DMS114 treated with DMSO at 0.1 percent for 48 hours (cell line): ENCODE results near the gene C16orf90.

ENCODE experiments used
- DNase-seq: peaks from one replicate; lab custom pipeline; 2025; ENCODE audit not compliant: unreplicated experiment; lab: John Stamatoyannopoulos, UW

Gene C16orf90, protein sequence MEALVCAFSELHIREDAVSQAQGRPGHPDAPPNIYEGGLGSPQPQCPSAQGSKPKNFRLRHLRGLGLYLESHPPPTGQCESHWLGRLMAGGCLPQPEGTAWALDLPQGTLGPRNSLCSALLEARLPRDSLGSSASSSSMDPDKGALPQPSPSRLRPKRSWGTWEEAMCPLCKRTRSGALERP

DNA sequence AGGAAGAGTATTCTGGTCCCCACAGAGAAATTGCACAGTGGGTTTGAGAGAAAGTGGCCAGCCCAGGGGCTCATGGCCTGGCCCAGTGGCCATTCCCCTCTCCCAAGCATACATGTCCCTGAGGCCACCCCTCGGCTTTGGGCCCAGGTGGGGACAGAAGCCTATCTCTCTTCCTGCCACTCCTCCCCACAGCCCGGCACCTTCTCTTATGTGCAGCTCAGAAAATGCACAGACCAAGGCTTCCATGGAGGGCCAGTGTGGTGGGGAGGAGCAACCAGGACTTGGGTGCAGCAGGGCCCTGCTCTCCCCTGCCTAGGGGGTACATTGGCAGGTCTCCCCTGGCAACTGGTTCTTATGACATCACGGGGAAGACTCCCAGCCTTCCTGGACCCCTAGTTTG lies at the start of gene C16orf90:
TSS of gene C16orf90 (minus strand) at position 314 of the 400 bp plus-strand sequence. CDS start at position 246, 68 bp downstream.
- no peak for DNase-seq

DNA sequence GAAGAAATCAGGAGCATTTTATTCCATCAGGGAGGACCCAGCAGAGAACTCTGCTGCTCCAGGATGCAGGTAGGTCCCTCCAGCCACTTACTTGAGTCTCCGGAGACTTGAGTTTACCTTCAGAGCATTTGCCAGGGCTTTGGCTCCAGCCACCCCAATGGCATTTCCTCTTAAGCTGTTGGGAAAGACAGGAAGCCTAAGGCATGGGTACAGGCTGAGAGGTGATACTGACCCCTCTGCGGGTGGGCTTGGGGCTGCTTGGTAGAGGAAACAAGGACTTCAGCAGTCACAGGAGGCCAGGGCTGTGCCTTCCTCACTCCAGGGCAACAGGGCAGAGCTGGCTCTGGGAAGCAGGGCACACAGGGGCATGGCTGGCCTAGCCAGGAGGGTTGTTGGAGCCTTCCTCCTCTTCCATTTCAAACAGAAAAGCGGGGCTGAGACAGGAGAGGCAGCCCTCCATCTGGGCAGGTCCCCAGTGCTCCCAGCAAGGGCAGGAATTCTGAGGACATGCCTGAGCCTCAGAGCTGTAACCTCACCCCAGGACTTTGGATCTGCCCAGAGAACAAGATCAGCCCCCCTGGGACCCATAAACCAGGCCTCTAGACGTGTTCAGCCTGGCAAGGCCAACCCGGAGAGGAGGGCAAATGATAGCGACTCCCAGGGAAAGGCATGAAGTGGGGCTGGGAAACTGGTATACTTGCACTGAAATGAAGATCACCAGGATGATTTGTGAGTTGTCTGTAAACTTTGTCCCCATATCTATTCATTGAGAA lies 47.5 kb upstream of the C16orf90 start:
- no peak for DNase-seq

- DNase-seq, result no peak
Observed at GRCh38 chr16:3541527-3542155, 46.4 kb upstream of the C16orf90 start.

DNA sequence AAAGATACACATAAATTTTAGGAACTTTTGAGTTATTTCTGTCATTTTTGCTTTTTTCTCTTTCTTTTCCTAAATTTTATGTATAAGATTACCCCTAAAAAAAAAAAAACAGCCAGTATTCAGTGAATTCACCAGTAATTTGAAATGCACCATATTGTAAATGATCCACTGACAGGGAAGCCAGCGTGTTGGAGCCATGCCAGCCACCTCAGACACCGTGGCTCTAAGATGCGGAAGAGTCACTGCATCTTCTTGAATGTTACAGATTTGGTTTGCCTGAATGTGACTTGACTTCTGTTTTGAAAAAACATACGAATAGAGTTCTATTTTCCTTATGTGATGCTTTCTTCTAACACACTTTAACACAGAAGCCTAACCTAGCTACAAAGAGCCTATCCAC lies 42.9 kb upstream of the C16orf90 start:
- DNase-seq, result no peak

DNA sequence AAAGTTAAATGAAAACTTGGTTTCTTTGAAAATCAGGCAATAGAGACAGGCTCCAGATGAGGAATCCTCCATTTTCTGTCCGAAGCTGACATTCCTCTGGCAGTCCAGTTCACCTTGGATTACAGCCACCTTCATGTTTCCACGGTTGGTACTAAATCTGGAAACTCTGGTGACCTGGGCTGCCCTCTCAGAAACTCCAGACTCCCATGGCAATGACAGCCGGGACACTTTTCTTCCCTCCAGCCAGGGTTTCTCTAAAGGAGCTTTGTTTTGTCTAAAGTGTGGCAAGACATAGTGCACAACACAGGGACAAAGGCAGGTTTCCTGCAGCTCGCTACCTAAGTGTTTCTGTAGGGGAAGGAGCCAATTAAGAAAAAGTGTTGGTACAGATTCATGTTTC lies 41.6 kb upstream of the C16orf90 start:
- no peak for DNase-seq

DNA sequence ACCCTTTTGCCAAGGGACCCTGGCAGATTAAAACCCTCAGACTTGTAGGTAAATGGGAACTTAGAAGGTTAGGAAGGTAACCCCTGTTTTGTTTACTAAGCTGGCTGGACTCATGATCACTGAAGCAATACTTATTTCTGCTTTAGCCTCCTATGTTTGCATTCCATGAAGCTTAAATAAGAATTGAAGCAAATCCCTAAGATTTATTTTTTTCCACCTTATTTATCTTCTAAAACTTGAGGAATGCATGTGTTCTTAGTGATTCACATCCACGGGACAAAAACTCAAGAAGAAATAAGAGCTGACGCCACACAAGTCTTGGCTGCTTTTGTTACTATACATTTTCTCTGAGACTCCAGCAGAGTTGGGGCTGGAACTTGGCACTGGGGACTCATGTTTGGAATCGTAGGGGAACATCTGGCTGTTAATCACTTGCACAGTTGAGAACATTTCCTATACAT lies 41.0 kb upstream of the C16orf90 start:
- no peak for DNase-seq

GRCh38 chr16:3534126-3534525 lies 38.8 kb upstream of the C16orf90 start:
- no peak for DNase-seq

GRCh38 chr16:3532741-3533140 lies 37.5 kb upstream of the C16orf90 start:
- no peak for DNase-seq

DNA sequence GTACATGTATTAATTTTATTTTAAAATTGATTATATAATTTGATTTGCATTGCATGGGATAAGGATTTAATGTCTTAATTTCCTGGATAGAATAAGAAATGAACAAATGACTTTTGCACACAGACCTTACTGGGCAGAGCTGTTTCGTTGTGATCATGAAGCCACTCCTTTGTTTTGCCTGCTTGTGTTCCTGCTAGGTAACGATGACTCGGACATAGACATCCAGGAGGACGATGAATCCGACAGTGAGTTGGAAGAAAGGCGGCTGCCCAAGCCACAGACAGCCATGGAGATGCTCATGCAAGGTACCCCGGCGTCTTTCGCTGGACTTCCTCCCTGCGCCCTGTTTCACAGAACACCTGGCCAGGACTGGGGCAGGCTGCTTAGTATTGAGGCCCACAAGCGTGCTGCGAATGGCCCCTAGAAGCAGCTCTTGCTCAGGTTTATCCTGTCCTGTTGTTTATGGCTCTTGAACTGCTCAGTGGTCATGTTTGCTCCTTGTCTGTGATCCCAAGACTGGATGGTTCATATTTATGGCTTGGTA lies 35.2 kb upstream of the C16orf90 start:
- DNase-seq, result no peak

- DNase-seq, result no peak
Observed at GRCh38 chr16:3529175-3529574, 33.9 kb upstream of the C16orf90 start.

DNA sequence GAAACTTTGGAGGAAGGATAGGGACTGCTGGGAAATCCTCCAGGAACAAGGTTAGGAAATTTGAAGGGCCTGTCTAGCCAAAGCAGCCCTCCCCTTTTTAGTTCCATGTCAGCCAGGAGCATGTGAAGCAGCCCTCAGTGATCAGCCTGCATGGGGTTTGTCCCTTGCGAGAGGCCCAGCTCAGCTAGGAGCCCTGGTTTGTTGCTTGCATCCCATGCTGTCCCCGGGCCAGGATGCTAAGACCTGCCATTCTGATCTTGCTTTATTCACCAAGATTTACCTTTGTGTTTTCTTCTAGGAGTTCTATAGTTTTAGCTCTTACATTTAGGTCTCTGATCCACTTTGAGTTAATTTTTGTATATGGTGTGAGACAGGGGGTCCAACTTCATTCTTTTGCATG lies 33.1 kb upstream of the C16orf90 start:
- no peak for DNase-seq

DNA sequence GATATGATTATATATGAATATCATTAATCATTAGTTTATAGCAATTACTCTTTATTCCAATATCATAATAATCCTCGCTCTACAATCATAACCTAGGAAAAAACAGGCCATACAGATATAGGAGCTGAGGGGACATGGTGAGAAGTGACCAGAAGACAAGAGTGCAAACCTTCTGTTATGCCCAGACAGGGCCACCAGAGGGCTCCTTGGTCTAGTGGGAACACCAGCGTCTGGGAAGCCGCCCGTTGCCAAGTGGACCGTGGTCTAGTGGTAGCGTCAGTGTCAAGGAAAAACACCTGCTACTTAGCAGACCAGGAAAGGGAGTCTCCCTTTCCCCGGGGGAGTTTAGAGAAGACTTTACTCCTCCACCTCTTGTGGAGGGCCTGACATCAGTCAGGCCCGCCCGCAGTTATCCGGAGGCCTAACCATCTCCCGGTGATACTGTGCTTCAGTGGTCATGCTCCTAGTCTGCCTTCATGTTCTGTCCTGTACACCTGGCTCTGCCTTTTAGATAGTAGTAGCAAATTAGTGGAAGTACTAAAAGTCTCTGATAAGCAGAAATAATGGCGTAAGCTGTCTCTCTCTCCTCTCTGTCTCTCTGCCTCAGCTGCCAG lies 32.0 kb upstream of the C16orf90 start:
- DNase-seq, result peak; percentile 16

GRCh38 chr16:3525951-3526350 lies 30.7 kb upstream of the C16orf90 start:
- DNase-seq, result no peak

- no peak for DNase-seq
Observed at GRCh38 chr16:3523281-3523680, 28.0 kb upstream of the C16orf90 start.

- no peak for DNase-seq
Observed at GRCh38 chr16:3520841-3521240, 25.6 kb upstream of the C16orf90 start.

GRCh38 chr16:3520413-3520812 lies 25.1 kb upstream of the C16orf90 start:
- no peak for DNase-seq

DNA sequence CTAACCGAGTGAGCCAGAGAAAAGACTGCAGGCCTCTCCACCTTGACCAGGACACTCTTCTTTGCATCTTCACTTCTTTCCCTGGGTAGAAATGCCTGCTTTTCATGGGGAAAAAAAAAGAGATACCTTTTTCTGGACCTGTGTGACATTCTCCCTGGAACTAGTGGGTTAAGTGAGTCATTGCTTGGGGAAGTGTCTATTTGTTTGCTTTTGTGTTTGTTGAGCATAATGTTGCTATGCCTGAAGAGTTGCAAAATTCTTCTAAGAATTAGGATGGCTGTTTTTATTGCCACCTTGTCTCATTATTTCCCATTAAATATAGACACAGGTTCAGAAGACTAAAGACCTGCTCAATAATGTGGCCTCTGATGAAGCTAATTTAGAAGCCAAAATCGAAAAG lies 24.3 kb upstream of the C16orf90 start:
- DNase-seq, result no peak

- no peak for DNase-seq
Observed at GRCh38 chr16:3518986-3519348, 23.7 kb upstream of the C16orf90 start.

GRCh38 chr16:3518292-3518985 lies 23.1 kb upstream of the C16orf90 start:
- DNase-seq, result no peak

DNA sequence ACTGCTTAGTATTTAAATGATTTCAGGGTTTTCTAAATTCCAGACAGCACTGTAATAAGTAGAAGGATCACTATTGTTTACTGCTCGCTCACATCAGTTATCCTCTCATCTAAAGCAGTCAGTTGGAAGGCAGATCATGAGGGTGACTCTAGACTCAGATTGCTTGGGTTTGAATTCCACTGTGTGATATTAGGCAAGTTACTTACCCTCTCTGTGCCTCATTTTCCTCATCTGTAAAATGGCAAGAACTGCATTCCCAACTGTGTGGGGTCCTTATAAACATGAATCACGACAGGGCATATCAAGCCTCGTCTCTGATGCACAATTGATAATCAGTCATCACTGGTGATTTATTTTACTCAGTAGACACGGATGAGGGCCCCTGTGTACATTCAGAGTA lies 20.6 kb upstream of the C16orf90 start:
- no peak for DNase-seq

GRCh38 chr16:3514621-3515020 lies 19.3 kb upstream of the C16orf90 start:
- no peak for DNase-seq
